ENCODE measurements around the gene SNX19.

SNX19 gene

DNA sequence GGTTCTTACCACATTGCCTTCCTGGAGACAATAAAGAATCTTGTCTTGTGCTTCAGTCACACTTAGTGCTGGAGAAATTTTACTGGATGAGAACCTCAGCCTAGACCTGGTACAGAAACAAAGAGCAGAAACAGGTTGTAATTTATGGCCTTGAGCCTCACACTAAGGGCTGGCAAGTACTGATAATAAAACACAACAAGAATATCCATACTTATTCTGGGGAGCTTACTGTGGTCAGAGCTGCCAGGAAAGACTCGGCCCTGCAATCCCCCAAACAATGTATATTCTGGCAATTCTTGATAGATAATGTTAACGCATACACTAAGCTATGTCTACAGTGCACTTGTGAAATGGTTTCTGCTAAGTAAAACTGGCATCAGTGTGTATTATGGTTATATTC is 9.7 kb downstream of the SNX19 start:
- no peak for DNase-seq

DNA sequence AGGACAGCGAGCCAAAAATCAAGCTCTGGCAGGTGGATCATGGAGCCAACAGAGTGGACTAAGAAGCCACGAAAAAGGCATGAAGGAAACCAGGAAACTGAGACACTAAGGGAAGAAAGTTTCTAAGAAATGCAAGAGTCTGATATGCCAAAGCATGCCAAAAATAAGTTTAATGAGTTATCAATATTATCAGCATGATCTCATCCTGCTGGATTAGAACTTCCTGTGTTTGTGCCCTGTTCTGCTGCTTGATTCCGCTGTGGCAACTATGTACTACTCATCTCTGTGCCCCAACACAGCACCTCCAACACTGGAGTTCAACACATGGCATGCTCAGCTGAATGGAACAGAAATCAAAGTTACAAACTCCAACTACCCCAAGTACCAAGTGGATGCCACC is 10.8 kb downstream of the SNX19 start:
- DNase-seq = no peak

DNA sequence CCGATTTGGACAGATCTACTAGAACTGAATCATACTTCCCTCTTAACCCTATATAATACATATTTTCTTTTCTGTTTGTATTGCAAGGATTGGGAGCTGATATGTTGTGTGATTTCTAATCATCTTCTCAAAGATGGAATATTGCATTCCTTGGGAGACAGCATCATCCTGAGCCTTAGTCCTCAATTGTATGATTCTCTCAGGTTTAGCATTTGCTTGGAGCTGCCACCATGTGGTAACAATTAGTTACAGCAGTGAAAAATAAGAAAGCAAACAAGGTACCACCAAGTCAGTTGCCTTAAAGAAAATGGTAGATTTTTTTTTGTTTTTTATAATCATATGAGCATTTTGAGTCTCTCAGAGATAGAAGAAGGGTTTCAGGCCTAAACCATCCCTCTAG is 11.9 kb downstream of the SNX19 start:
- no peak for DNase-seq

DNA sequence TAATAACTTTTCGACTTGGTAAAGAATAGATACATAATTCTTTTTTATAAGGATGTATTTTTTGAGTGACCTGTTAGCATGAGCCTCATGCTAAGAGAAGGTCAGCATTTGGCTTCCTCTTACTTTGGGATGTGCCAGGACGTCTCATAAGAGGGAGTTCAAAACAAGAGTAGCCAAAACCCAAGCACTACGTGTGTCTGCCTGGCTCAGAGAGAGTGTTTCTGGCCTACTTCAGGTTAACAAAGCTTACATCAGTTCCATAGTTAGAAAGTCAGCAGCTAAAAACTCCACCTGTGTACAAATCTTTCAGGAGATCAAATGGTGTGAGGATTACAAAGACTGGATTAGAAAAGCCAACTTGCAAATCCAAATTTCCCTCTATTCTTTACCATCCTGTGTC is 13.9 kb downstream of the SNX19 start:
- DNase-seq = no peak

GRCh38 chr11:130899106-130899505 is 17.2 kb downstream of the SNX19 start:
- DNase-seq = no peak

DNA sequence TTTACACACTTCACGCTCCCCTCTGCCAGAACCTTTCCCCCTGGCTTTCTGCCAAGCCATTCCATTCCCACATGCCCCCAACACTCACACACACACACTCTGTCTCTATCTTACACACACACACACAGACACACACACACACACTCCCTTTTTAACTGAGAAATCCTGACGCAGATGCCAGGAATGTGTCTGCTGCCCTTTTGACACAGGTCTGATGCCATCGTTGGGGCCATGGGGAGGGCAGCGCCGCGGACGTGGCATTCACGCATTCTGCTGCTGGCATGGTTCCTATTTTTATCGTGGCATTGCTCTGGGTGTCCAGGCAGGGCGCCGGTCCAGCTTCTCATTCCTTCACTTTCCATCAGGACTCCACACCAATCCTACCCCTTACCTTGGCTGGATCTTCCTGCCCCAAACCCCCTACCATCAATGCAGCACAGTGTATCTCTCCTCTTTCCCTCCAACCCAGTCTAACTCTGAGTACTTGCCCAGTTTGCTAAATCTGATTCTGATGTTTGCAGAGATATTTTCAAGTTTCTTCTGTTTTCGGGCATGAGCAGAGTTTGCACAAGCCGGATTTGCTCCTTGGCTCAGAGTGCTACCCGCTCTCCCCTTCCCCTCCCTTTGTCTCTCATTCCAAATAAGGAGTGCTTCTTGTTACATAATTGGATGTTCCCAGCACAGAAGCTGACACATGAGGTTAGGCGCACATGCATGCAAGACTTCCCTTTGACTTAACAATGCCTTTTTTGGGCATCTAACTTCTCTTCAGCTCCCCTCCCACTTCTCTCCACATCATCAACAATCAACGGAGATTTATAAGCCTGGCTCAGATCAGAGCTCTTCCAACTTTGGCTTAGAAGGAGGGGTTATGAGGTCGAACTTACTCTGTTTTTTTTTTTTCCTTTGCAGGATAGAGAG is 18.8 kb downstream of the SNX19 start:
- no peak for DNase-seq

DNA sequence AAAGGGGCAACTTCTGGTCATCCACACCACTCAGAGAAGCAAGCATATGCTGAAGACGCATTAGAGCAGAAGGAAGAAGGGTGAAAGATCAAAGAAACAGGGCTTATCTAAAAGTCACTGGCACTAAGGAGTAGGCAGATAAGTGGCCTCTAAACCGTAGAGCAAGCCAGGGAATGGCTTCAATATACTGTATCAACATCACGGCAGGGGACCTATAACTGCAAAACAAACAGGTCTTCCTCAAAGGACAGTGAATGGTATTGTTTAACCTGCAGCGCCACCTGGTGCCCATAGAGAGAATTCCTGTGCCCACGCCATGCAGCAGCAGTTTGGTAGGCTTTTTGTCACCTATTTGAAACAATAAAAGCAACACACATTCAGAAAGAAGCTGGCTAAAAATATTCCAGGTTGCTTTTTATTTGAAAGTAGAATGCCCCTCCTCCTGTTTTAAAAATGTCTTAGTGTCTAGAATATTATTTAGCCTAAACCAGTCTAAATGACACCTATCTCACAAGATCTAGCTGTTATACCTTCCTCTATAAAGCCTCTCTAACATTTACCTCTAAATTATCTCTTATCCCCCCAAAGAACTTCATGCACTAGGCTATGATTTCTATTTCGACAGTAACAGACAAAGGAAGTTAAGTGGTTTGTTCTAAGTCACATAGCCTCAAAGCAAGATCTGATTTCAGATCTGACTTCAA is 21.8 kb downstream of the SNX19 start:
- peak; percentile 86 for DNase-seq

DNA sequence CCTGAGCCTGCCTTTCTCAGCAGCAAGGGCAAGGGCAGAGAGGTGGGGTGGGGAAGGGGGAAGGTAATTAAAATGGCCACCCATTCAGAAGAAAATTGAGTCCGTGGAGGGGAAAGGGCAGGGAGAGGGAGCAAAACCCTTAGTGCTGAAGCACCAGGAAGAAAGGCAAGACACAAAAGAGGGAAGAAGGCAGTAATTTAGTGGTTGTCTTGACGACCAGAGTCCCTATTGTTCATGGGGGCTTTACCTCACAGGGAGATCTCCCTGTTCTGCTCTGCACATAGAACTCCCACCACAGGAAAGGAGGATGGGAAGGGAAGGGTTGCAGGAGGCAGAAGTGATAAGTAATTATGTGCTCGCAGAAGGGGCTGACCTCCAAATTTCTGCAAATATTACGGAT is 23.4 kb downstream of the SNX19 start:
- peak; percentile 37 for DNase-seq

DNA sequence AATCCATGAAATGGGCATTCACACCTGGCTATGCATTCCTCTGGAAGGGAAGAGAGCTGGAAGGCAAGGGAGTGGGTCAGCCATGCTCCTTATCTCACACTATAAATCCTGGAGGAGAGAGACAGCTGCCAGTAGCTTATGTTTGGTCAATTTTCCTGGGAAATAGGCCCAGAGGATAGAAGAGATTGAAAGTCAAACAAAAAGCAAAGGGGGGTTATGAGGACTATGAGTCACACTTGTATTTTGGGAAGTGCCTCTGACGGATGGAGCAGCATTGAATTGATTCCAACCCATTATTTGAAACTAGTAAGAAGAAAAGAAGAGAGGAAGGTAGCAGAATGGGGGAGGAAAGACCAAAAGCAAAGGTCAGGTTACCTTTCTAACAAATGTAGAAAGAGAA is 25.0 kb downstream of the SNX19 start:
- no peak for DNase-seq

- no peak for DNase-seq
These were observed 26.1 kb downstream of the SNX19 start for GRCh38 chr11:130890039-130890745.

- DNase-seq = no peak
These were observed 27.5 kb downstream of the SNX19 start for GRCh38 chr11:130888790-130889189.

DNA sequence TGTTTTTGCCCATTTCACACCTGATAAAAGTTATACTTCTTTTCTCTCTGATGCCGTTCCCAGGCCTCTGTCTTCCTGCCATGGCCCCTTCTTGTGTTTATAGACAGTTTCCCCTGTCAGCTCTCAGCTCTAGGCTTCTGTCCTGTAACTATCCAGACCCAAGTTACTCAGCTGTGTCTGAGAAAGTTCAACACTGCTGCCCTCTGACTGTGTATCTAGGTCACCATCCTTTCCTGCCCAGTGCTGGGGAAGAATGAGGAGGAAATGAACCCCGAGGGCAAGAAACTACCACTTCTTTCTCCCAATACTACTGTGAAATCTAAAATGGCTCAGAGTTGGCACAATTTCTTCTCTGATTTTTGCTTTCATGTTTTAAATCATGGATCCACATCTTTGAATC is 29.6 kb downstream of the SNX19 start:
- no peak for DNase-seq

GRCh38 chr11:130882138-130882551 is 34.1 kb downstream of the SNX19 start:
- DNase-seq = no peak

- DNase-seq = no peak
These were observed 34.7 kb downstream of the SNX19 start for GRCh38 chr11:130881475-130882137.

DNA sequence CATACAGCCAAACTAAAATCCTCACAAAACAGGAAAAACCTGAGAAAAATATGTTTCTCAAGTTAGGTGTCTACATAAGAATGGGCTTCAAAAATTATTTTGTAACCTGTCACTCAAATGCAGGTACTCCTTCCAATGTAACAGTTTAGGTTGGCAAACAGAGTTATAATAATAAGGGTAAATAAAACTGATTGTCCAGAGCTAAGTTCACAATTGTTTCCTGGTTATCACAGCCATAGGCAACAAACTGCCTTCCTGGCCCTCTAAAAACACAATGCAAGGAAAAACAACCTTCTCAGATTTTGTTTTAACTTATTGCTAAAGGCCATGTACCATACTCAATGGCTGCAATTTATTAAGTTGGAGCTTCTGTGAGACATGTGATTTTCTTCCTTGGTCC is 36.4 kb downstream of the SNX19 start:
- no peak for DNase-seq

GRCh38 chr11:130876931-130877915 is 39.1 kb downstream of the SNX19 start:
- no peak for DNase-seq

- no peak for DNase-seq
These were observed 40.2 kb downstream of the SNX19 start for GRCh38 chr11:130876100-130876499.

DNA sequence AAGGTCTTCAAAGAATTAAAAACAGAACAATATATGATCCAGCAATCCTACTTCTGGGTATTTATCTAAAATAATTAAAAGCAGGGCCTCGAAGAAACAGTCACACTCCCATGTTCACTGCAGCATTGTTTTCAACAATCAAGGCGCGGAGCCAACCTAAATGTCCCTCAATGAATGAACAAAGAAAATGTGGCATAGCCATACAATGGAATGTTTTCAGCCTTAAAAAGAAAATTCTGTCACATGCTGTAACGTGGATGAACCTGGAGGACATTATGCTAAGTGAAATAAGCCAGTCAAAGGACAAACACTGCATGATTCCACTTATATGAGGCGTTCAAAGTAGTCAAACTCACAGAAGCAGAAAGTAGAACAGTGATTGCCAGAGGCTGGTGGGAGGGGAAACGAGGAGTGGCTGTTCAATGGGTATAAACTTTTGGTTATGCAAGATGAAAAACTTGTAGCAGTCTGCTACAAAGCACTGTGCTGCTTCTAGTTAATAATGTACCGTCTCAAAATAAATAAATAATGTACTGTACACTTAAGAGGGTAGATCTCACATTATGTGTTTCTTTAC is 41.2 kb downstream of the SNX19 start:
- no peak for DNase-seq

- no peak for DNase-seq
These were observed 41.9 kb downstream of the SNX19 start for GRCh38 chr11:130874396-130874795.

DNA sequence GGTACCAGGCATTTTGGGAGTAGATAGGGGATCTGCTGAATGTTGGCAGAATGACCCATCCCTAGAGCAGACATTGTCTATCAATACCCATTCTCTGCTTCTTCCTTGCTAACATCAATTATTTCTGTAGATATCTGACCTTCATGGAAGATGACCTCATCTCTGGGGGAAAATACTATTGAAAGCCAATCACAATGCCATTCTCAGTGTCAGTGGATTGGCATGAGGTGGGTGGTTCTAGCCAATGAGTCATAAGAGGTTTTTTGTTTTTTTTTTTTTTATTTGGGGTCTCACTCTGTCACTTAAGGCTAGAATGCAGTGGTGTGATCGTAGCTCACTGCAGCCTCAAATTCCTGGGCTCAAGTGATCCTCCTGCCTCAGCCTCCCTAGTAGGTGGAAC is 42.5 kb downstream of the SNX19 start:
- no peak for DNase-seq

- no peak for DNase-seq
These were observed 43.3 kb downstream of the SNX19 start for GRCh38 chr11:130872981-130873380.
